HL-60 (cell line): ENCODE results near the gene TRIM72.
"Not testable (repeated sequence)": the region's sequence is repeated elsewhere in the genome, so short reads cannot be mapped to it uniquely, and the experiment has no call there.

Source experiments
- DNase-seq, 2 experiments: peaks; one replicate each; pipeline ENCODE4 v3.0.0-alpha.2; 2010 to 2020; ENCODE audit warnings: low read depth in 1 of 2, low spot score in 1 of 2
- H3K27ac ChIP-seq: fragments of 250-450 bp; sonication (Bioruptor Pico); replicated peaks from 2 replicates; pipeline ENCODE4 v1.5.1; 2020; ENCODE audit warnings: mild to moderate bottlenecking, moderate library complexity
- H3K27me3 ChIP-seq: fragments of 250-450 bp; sonication (Bioruptor Pico); 2 replicates; pipeline ENCODE4 v1.5.1; 2021; ENCODE audit warnings: mild to moderate bottlenecking, moderate library complexity; ENCODE audit not compliant: insufficient read depth, poor library complexity, severe bottlenecking
- H3K4me3 ChIP-seq: replicated peaks from 2 replicates; pipeline ENCODE4 v1.5.1; 2011; ENCODE audit warnings: mild to moderate bottlenecking, control low read depth, low read length; ENCODE audit not compliant: insufficient read depth
- CTCF ChIP-seq: IDR thresholded peaks from one replicate; pipeline ENCODE4 v1.5.1; 2011; ENCODE audit warnings: low read length, control low read depth, inconsistent platforms; ENCODE audit not compliant: insufficient read depth
- GABPA ChIP-seq: IDR thresholded peaks from 2 replicates; pipeline ENCODE4 v1.6.1; 2012; ENCODE audit warnings: low read depth
- POLR2AphosphoS5 ChIP-seq: IDR thresholded peaks from 2 replicates; pipeline ENCODE4 v1.6.1; 2012; ENCODE audit warnings: low read depth
- SPI1 ChIP-seq: IDR thresholded peaks from 2 replicates; pipeline ENCODE4 v1.6.1; 2012; ENCODE audit warnings: low read depth, mild to moderate bottlenecking, borderline replicate concordance
- TF ChIP-seq, protein P1 (sequence below): IDR thresholded peaks from 2 replicates; pipeline ENCODE4 v1.6.1; 2012; ENCODE audit warnings: low read depth; ENCODE audit not compliant: insufficient replicate concordance

Gene TRIM72

DNA sequence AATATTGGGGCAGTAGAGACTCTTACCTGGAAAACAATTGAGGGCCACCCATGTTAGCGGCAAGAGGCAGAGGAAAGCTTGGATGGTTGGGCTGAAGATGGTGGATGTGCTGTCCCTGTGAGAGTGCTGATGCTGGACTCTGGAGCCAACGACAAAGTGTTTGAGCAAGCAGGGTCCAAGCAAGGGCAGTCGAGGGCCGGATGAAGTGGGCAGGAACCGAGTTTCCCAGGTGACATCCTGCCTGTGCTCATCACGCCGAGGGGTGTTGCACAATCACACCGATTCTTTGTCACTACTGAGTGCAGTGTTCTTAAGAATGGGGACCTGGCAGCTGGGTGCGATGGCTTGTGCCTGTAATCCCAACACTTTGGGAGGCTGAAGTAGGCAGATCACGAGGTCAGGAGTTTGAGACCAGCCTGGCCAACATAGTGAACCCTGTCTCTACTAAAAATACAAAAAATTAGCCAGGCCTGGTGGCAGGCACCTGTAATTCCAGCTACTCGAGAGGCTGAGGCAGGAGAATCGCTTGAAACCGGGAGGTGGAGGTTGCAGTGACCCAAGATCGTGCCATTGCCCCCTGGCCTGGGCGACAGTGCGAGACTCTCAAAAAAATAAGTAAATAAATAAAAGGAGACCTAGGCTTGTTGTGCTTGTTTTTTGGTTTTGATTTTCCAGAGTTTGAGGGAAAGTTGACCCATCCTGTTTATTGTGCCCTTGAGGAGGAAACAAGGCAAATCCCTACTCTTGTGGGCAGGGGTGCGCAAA, 17.4 kb upstream of the TRIM72 start:
- Histone ChIP-seq H3K27ac (no peak overlapping the region), H3K27me3 (no peaks in the 10 kb centered on the region), H3K4me3 (no peak overlapping the region)
- TF ChIP-seq GABPA: no peak
- no peak for TF ChIP-seq SPI1
- peak; percentile 88 for TF ChIP-seq POLR2AphosphoS5
- peak in 1 of 2 experiments; percentile 58 for DNase-seq

- no peak for TF ChIP-seq GABPA
- no peak for TF ChIP-seq SPI1
- TF ChIP-seq, protein P1, sequence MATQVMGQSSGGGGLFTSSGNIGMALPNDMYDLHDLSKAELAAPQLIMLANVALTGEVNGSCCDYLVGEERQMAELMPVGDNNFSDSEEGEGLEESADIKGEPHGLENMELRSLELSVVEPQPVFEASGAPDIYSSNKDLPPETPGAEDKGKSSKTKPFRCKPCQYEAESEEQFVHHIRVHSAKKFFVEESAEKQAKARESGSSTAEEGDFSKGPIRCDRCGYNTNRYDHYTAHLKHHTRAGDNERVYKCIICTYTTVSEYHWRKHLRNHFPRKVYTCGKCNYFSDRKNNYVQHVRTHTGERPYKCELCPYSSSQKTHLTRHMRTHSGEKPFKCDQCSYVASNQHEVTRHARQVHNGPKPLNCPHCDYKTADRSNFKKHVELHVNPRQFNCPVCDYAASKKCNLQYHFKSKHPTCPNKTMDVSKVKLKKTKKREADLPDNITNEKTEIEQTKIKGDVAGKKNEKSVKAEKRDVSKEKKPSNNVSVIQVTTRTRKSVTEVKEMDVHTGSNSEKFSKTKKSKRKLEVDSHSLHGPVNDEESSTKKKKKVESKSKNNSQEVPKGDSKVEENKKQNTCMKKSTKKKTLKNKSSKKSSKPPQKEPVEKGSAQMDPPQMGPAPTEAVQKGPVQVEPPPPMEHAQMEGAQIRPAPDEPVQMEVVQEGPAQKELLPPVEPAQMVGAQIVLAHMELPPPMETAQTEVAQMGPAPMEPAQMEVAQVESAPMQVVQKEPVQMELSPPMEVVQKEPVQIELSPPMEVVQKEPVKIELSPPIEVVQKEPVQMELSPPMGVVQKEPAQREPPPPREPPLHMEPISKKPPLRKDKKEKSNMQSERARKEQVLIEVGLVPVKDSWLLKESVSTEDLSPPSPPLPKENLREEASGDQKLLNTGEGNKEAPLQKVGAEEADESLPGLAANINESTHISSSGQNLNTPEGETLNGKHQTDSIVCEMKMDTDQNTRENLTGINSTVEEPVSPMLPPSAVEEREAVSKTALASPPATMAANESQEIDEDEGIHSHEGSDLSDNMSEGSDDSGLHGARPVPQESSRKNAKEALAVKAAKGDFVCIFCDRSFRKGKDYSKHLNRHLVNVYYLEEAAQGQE: no peak
- no peak; the same call in 1 of the 2 replicates for TF ChIP-seq POLR2AphosphoS5
- TF ChIP-seq CTCF: no peak
- DNase-seq: no peak
- Histone ChIP-seq H3K4me3 (no peak overlapping the region), H3K27ac (no peak overlapping the region), H3K27me3 (no peaks in the 10 kb centered on the region)
Measured at GRCh38 chr16:31198207-31198882, 15.6 kb upstream of the TRIM72 start.

GRCh38 chr16:31199430-31200041, 14.4 kb upstream of the TRIM72 start:
- no peak overlapping the region; the same call in 1 of the 2 replicates for H3K27ac ChIP-seq
- TF ChIP-seq, protein P1: no peak
- TF ChIP-seq CTCF (no peak), SPI1 (no peak), GABPA (no peak), POLR2AphosphoS5 (no peak; the same call in 1 of the 2 replicates)
- no peak overlapping the region for H3K4me3 ChIP-seq
- no peak for DNase-seq
- H3K27me3 ChIP-seq: no peaks in the 10 kb centered on the region

GRCh38 chr16:31200111-31200510, 13.8 kb upstream of the TRIM72 start:
- peak; percentile 6; the same call in 1 of the 2 replicates for TF ChIP-seq POLR2AphosphoS5
- not testable (repeated sequence) for H3K4me3 ChIP-seq, H3K27me3 ChIP-seq, H3K27ac ChIP-seq, DNase-seq
